ENCODE measurements around the gene UBE2L3.
"Not testable (repeated sequence)": the region's sequence is repeated elsewhere in the genome, so short reads cannot be mapped to it uniquely, and the experiment has no call there.

Gene UBE2L3

DNA sequence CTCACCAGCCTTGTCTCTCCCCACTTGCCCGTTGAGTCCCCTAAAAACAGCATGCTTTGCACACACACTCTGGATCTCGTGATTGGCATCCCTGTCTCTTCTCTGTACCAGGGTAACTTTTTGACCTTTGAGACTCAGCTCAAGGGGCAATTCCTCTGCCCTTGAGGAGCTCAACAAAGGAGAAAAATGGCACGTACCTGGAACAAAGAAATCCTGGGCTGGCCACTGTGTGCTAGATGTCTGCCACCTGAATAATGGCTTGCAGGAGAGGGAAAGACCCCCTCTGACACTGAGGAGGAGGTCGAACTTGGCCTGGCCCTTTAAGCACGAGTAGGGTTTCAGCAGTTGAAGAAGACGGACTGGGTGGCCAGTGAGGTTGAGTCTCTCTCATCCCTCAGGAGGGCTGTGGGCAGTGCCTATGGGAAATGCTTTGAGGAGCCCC lies 5.8 kb downstream of the UBE2L3 start:
- no peak for DNase-seq

DNA sequence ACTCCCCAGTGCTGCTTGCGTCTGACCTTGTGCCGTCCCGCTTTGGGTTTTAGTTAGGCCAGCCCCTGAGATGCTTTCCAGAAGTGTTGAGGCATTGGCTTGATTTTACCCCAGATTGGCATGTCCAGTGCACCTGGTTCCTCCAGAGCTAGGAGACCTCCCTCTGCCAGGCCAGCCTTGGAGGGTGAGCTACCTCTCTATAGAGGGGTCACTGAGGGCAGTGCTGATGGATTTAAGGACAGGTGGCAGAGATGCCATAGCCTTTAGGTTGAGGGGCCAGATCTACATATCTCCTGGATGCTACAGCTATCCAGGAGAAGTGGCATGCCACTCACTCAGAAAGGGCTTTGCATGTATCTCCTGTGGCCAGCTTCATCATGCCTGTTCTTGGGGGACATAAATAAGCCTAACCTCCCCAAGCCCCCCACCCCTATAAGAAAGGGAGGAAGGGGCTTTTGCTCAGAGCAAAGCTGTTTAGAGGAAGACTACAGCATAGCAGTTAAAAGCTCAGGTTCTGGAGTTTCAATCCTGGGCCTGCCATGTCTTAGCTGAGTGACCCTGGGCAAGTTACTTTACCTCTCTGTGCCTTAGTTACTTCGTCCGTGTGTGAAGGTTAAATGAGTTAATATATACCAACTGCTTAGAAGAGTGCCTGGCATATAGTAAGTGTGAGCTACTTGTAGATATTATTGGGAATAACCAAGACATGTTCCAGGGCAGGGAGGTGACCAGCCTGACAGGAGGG lies 6.4 kb downstream of the UBE2L3 start:
- DNase-seq: no peak

DNA sequence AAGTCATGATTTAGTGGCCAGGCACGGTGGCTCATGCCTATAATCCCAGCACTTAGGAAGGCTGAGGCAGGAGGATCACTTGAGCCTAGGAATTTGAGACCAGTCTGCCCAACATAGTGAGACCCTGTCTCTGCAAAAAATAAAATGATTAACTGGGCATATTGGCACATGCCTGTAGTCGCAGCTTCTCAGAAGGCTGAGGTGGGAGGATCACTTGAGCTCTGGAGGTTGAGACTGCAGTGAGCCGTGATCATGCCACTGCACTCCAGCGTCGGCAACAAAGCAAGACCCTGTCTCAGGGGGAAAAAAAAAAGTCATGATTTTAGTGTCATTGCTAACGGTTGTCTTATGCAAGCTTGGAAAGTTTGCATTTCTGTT lies 11.9 kb downstream of the UBE2L3 start:
- DNase-seq: no peak

DNA sequence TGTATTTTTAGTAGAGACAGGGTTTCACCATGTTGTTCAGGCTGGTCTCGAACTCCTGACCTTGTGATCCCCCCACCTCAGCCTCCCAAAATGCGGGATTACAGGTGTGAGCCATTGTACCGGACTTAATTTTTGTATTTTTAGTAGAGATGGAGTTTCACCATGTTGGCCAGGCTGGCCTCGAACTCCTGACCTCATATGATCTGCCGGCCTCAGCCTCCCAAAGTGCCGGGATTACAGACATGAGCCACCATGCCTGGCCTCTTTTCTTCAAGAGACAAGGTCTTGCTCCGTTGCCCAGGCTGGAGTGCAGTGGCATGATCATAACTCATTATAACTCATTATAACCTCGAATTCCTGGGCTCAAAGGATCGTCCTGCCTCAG lies 13.1 kb downstream of the UBE2L3 start:
- not testable (repeated sequence) for DNase-seq

DNA sequence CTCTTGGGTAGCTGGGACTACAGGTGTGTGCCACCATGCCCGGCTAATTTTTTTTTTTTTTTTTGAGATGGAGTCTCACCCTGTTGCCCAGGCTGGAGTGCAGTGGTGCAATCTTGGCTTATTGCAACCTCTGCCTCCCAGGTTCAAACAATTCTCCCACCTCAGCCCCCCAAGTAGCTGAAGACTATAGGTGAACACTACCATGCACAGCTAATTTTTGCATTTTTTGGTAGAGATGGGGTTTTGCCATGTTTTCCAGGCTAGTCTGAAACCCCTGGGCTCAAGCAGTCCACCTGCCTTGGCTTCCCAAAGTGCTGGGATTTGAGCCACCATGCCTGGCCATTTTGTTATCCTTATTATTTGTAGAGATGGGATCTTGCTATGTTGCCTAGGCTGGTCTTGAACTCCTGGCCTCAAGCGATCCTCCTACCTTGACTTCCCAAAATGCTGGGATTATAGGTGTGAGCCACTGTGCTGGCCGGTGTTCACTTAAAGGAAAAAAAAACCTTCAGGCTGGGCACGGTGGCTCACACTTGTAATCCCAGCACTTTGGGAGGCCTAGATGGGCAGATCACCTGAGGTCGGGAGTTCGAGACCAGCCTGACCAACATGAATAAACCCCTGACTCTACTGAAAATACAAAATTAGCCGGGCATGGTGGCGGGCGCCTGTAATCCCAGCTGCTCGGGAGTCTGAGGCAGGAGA lies 13.6 kb downstream of the UBE2L3 start:
- DNase-seq: not testable (repeated sequence)

DNA sequence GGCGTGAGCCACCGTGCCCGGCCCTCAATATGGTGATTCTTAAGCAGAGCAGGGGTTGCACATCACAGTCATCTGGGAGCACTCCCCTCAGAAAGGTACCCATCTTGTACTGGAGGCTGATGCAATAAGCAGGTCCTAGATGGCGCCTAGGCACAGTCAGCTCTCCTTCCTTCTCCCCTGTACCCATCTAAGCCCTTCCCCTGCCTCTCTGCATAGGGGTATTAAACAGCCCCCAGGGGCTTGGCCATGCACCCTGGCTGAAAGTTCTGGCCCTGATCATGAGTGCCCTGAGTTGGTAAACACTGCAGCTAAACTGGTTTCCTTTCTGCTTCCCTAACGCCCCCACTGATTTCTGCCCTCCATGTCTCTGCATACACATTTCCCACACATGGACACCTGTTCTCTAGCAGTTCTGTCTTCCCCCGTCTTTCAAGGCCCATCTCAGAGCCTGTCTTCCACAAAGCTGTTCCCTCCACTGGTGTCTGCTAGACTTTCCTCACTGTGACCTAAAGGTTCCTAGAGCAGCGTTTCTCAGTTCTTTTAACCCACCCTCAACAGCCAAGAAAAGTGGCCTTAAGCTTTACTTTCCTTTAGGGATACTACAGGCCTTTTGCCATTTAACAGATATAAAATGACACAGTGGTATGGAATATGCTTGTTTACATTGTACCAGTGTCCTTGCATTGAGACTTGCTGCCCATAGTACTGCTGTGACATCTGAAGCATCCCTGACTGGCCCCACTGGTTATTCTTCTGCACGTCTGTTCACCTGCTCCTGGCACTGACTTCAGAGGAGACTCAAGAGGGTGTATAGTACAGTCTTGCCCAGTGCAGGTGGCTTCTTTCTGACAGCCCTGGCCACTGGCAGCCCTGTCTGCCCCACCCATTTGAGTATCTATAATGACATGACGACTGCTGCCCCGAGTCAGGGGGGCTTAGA lies 15.6 kb downstream of the UBE2L3 start:
- no peak for DNase-seq

DNA sequence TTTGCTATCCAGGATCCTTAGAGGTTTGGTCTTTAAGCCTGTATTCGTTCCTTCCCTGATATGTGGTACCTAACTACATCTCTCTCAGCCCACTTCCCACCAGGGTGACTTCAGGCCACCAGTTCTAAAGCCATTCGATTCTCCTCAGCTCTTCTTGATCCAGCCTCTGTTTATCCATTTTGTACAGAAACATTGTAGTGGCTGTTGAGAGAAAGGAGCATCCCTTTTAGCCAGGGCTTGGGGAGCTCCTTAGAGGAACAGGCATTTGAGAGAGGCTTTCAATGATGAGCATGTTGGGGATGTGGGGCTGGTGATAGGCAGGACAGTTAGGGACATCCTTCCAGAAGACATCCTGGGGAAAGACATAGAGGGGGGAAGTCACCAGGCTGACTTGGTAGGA lies 17.9 kb downstream of the UBE2L3 start:
- DNase-seq: no peak

DNA sequence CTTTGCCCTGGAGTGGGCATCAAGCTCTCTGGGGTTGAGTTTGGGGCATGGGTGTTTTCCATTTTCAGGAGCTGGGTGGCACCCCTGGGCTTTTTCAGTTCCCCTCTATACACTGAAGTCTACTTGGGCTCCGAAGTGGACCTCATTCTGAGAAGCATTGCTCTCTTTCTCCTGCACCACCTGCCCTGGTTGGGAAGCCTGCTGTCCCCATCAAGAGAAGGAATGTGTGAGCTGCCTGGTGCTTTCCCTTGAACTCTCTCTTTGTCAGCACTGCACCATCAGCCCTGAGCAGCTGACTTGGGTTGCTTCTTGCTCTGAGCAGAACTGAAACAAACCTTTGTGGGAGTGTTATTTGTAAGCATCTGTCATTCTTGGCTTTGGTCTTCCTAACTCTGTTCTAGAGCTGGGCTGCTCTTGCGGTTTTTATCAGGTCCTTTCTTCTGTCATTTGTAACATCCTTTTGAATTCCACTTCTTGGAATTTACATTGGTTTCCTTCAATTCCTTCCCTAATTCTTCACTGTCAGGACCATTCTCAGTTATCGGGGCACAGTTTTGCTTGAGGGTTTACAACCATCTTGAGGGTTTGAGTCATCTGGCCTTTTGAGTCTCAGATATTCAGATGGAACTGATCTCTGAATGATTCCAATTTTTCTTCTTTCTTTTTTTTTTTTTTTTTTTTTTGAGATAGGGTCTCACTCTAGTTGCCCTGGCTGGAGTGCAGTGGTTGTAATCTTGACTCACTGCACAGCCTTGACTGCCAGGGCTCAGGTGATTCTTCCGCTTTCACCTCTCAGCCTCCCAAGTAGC lies 20.5 kb downstream of the UBE2L3 start:
- no peak for DNase-seq

DNA sequence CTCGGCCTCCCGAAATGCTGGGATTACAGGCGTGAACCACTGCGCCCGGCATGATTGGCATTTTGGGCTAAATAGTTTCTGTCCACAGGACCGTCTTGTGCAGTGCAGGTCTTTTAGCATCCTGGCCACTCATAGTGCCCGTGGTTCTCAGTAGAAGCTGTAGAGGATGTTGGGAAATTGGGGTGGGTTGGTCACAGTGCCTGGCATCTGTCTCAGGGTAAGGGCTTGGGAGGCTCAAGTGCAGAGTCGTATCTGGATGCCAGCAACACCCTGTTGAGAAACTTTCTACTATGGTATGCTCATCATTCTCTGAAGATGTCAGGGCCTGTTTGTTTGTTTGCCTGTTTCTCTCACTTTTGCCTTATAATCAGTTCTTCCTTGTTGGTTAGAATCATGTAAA lies 21.9 kb downstream of the UBE2L3 start:
- no peak for DNase-seq

DNA sequence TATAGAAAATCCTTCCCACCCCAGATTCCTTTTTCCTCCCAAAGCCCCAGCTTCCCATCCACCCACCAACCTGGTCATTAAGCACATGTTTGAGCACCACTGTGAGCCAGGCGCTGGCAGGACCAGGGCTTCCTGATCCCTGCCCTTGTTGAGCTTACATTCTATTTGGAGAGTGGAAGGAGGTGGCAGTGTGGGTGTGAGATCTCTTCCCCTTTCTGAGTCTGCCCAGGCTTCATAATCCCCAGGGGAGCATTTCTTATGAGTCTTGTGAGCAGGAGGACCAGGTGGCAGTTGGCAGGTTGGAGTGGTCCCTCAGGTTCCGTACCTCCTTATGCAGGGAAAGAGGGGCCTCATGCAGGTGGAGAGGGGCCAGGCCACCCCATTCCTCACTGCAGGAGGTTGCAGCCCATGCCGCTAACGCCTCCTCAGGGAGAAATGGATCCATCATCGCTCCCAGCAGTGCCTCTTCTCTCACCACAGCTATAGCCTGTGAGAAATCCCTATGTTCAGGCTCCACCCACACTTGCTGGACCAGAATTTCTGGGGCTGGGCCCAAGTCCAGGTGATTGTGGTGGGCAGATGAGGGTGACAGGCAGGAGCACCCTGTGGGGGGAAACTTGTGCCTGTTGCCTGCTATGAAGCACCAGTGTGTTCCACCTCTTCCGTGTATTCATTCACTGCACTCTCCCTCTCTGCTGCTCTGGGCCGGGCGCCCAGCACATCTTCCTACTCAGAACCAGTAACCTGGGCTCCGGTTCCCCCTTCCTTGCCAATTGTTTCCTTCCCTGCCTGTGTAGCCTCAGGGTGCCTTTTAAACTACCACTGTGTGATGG lies 23.5 kb downstream of the UBE2L3 start:
- DNase-seq: no peak

DNA sequence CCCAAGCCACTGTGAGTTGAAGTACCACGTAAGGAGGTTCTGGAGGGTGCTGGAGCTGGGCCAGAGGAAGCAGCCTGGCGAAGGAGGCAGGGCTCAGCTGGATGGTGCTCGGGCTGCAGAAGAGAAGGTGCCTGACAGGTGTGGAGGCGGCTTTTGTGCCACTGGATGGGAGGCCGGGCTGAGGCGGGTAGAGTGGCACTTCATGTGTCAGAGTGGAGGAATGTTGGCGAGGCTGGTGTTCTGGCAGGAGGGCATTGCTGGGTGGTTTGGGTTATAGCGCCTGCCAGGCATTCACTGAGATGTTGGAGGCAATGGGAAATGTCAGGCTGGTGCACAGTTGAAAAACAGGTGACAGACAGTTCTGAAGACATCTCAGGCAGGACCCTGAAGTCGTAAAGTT lies 24.2 kb downstream of the UBE2L3 start:
- DNase-seq: no peak

DNA sequence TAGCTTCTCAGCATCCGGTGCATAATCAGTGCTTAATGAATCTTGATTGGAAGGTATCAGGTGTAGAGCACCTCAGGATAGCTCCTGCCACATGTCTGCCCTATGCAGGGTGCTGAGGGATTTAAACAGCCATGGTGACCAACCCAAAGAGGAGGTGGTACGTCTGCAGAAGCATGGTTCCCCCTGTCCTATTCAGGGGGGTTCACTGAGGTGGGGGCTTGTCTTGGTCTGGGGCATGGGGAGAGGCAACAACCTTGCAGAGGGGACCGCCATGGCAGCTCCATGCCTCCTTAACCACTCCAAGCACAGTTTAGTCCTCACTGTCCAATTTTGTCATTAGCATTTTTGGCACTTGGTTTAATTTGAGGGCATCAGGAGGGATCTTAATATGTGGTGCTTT lies 24.9 kb downstream of the UBE2L3 start:
- no peak for DNase-seq

DNA sequence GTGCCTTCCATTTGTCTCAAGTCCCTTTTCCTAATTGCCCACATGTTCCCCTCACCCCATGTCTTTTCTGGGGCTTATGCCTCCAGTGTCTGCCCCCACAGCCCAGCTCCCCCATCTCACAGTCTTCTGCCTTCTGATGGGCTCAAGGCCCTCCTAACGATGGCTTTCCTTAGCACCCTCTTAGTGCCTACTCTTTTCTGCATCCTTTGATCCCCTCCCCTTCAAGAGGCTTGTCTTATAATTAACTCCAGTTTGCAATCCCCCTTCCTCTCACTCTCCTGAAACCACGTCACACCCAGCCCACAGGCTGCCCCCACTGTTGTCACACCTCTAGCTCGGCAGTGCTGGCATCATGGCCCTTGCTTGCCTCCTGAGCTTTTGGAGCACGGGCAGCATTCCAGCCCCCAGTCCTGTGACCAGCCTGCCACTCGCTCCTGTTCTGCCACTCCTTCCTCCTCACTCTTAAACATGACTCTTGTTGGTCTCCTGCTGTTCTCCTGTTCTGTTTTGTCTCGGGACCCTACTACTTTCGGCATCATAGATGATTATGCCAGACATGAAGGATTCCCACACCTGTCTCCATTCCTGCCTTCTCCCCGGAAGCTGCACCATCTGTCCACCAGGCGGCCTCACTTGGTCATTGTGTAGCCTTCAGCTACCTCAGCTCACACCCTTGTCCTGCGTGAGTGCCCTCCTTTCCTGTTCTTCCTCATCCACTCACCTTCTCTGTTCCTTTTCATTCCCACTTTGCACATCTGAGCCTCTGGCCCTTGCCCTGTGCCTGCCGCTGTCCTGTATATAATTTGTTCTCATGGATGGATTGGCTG lies 26.1 kb downstream of the UBE2L3 start:
- no peak for DNase-seq

DNA sequence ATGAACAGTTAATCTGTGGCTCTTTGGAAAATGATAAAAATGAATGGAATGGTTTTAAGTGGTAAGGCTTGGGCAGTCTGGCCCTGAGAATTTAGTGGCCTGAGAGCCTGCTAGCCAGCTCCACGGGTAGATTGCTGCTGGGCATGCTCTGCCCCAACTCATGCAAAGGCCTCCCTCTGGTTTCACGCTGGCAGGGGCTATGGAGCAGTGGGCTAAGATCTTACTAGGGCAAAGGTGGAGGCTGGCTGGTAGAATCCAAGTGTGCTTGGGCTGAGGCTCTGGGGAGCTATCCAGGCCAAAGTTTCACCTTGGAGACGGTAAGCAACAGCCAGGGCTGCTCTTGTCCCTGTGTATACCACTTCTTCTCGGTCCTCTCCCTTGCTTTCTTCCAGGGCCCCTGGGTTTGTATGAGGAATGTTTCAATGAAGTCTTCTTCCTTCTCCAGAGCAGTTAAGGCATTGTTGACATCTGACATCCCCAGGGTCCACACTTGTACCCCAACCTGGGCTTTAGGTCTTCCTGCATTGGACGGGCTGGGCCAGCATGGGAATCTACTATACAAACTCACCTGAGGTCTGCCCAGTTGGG lies 27.4 kb downstream of the UBE2L3 start:
- no peak for DNase-seq

DNA sequence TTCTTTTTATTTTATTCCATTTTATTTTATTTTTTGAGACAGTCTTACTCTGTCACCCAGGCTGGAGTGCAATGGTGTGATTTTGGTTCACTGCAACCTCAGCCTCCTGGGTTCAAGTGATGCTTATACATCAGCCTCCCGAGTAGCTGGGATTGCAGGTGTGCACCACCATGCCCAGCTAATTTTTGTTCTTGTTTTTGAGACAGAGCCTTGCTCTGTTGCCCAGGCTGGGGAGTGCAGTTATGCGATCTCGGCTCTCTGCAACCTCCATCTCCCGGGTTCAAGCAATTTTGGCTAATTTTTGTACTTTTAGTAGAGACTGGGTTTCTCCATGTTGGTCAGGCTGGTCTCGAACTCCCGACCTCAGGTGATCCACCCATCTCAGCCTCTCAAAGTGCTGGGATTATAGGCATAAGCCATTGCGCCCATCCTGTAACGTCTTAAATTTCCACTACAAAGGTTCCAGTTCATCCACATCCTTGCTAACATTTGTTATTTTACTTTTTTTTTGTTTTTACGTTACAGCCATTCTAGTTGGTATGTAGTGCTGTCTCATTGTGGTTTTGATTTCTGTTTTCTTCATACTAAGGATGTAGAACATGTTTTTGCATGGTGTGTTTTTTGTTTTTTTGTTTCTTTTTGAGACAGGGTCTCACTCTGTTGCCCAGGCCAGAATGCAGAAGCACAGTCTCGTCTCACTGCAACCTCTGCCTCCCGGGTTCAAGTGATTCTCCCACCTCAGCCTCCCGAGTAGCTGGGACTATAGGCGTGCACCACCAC lies 29.0 kb downstream of the UBE2L3 start:
- DNase-seq: not testable (repeated sequence)

DNA sequence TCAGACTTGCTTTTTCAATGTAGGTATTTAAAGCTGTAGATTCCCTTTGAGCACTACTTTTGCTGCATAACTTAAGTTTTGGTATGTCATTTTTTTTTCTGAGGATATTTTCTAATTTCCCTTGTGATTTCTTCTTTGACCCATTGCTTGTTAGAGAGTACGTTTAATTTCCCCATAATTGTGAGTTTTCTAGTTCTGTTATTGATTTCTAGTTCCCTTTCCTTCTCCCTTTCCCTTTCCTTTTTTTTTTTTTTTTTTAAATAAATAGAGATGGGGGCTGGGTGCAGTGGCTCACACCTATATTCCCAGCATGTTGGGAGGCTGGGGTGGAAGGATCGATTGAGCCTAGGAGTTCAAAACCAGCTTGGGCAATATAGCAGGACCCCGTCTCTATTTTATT lies 30.8 kb downstream of the UBE2L3 start:
- DNase-seq: no peak

DNA sequence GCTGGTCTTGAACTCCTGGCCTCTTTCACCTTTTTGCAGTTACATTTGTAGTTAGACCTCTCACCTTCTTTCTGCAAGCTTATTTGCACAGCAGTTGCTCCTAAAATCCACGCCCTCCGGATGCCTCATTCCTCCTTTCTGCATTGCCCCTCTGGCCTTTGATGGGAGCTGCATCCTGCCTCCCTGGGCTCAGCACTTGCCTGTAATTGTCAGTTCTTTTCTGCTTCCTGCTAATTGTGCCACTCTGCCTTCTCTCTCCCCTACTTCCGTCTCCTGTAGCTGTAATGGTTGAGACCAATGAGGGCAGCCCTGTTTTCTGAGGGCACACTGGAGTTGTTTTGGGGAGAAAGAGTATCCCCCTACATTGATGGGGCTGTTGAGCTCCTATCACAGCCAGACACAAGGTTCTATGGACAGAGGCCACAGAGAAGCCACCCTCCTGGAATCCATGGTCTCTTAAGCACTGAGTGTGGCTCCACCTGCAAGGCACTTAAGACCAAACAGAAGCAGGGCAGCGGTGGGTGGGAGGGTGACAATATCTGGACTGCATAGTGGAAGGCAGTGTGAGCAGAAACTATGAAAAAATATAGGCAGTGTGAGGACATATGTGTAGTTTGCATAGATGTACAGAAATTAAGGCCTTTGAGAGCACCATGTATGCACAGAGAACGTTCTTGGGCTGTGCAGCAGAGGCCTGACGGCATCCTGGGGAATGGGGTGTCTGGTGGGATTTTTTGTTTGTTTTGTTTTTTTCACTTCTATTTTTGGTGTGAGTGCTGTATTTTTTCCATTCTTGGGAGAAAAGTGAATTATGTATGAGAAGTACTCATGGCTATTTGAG lies 31.8 kb downstream of the UBE2L3 start:
- no peak for DNase-seq

DNA sequence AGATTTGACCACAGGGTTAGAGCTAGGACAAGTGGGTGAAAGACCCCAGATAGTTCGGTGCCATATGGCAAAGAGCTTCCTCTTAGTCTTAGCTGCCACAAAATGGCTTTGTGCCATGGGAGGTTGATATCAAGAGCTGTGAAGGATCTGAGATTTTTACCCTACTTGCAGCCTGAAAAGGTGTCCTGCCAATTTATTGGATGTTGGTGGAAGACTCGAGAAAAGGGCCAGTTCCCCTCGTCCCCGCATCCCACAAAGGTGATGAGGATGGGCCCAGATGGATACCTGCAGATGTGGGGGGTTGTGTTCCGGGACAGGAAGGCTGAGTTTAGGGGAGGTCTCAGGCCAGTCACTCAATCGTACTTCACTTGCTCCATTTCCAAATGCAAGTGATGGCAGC lies 35.1 kb downstream of the UBE2L3 start:
- no peak for DNase-seq

DNA sequence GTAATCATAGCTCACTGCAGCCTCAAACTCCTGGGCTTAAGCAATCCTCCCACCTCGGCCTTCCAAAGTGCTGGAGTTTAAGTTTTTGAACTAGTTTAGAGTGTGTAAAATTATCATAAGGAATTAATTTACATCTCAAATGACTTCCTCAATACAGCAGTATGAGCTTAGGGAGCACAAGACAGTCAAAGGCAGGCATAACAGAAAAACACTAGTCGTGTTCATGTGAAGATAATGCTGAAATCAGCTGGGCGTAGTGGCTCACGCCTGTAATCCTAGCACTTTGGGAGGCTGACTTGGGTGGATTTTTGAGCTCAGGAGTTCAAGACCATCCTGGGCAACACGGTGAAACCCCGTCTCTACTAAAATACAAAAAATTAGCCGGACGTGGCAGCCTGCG lies 36.5 kb downstream of the UBE2L3 start:
- DNase-seq: no peak

All from NCI-H1694 treated with DMSO at 0.1 percent for 48 hours (cell line).